Stimulated activated CD8-positive, alpha-beta memory T cell treated with anti-CD3 and anti-CD28 coated beads, Interleukin-15, amount 100 ng/mL, for 1 hour (primary cell): ENCODE results near the gene MROH2A.

Experiments used
- DNase-seq: peaks from one replicate; pipeline ENCODE4 v3.0.0-alpha.2; 2020; ENCODE audit warnings: low read depth

The MROH2A gene

DNA sequence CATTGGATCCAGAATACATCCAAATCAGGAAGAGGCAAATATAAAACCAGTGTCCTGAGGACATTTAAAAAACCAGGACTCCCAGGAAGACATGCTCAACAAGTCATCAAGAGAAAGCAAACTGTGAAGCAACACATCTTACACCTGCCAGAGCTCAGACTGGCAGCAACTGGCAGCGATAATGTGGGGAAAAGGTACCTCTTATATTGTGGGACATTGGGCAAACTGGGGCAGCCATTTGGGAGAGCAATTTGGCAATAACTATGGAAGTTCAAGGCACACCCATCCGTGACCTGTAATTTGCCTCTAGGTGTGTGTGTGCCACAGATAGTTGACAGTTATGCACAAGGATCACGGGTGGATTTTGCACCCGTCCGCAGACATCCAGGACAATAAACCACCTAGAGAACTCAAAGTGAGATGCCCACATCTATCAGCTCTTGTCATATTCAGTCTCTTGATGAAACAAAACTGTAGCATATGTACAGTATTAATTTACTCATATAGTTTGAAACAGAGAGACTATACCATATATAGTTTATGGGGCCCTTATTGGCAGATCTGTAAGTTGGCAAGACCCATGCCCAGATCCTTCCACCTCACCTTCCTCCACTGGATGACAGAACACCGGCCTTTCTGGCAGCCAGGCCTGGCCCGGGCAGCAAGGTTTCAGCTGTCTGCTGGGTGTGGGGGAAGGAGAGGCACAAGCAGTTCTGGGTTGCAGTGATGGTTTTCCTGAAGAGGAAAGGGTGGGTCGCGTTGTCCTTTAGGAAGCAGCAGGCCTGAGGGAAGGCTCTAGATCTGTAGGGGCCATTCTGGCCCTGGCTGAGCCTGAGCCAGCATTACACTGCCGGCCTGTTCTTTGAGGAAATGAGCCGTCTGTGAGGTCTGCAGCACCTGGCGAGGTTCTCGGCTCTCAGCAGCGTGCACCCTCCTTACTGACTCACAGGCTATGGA, 57.4 kb downstream of the MROH2A start:
- no peak for DNase-seq

DNA sequence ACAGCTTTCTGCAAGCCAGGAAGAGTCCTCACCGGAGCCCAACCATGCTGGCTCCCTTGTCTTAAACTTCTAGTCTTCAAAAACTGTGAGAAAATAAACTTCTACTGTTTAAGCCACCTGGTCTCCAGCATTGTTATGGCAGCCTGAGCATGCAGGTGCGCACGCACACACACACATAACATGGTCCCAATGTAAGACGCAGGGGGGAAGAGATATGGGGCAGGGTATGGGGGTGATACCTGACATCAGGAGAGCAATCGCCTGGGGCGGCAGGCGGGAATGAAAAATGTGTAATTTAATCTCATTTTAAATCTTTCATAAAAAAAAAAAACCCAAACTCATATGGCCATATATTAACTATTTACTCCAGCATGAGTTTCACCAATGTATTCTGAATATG, 58.2 kb downstream of the MROH2A start:
- DNase-seq: no peak

DNA sequence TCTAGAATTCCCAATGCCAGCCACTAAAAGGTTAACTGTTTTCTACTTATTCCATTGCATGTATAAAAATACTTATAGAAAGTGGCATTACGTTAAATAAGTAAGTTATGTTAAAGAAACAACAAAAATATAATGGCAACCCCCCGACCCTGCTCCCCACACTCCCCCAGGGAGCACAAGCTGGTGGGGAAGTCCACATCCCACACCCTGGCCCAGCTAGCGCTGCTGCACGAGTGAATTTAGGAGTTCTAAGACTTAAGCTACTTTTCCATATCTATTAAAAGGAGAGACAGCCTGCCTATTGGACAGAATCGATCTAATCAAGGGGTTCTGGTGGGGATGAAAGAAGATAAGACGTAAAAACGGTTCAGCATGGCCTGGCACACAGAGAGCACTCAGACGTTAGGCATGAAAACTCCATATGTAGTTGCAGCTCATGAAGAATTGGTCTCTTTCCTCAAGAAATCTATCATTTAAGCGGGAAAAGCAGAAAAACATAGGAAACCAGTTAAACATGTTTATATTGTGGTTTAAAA, 59.6 kb downstream of the MROH2A start:
- no peak for DNase-seq

DNA sequence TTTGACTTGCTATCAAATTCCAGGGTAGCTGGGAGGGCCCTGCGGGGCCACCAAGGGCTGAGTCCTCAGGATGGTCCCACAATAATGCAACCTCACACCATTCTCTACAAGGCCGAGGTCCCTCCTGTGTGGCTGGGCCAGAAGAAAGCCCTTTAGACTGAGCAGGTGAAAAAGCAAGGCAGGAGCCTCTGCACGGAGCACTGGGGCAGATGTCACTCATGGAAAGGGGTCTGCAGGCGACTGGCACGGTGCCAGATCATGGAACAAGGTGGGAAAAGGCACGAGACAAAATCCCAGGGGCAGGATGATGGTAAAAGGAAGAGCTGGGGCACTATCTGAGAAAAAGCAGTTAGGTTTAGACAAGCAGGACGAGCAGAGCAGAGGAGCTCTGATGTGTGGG, 60.1 kb downstream of the MROH2A start:
- no peak for DNase-seq

DNA sequence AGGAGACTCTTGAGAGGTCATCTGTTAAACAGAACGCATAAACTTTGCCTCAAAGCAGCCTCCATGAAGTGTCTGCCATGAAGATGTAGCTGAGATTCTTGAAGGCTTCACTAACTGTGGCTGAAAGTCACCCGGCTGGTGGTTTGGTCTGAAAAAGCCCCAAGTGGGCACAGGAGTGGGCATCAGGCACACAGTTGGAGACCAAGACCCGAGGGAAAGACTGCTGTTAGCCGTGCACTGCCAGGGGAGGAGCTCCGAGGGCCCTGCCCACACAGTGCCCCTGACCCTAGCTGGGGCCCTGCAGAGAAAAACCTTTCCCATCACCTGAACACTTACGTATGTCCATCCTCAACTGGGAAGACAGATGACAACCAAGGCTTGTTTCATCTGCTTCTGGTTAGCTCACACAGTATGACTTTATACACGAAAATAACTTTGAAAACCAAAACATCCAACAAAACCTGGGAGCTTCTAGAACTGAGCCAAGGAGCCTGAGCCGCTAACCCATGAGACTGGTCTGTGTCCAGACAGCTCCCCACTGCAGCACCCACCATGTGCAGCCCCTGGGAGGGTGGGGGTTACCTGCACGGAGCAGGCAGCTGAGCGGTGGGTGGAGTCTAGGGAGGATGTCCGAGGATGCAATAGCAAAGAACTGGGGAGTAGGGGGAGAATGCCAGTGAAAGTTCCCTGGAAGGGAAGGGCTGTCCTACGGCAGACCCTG, 60.8 kb downstream of the MROH2A start:
- DNase-seq: no peak

DNA sequence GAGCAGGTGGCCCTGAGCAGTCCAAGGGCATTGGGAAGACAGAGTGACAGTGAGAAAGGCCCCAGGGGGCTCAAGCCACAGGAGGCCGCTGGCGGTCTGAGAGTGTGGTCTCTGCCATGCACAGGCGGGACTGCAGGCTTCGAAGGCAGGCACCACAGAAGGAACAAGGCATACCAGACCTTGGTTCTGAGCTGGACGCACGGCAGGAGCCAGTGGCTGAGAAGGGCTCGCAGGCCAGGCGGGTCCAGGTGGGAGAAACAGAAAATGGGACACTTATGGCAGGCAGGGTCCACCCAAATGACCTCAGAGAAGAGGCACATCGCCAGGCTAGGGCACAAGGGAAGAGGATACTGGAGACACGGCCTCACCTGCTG, 61.3 kb downstream of the MROH2A start:
- DNase-seq: no peak

DNA sequence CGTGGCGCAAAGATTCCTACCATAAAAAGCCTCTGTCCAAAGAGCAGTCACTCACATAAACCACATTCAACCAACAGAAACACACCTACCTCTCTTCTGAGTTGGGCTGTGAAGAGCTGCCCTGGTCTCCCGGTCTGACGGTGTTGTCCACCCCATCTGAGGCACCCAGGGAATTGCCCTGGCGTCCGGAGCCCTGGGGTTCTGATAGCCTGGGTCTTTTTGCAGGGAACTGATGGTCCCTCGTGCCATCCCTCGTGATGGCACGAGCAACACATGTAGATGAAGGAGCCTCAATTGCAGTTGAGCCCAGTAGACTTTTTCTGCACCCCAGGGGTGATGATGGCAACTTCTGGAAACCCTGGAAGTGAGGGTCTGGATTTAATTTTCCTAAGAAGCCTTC, 62.4 kb downstream of the MROH2A start:
- DNase-seq: no peak

DNA sequence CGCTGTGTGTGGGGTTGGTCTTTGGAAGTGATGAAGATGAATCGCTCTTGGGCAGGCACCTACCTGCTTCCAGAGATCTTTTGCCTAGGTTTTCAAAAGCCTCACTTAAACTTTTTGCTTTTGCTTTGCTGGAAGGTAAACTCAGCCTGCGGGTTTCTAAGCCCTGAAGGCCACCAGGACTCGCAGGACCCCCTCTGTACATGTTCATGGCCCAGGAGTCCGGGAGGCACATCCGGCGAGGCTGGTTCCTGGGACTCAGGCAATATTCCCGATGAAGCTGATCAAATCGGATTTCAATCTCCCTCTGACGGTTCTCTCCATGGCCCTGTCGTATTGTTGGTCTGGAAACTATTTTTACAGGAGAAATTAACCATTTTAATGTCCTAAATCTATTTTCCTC, 63.1 kb downstream of the MROH2A start:
- no peak for DNase-seq

DNA sequence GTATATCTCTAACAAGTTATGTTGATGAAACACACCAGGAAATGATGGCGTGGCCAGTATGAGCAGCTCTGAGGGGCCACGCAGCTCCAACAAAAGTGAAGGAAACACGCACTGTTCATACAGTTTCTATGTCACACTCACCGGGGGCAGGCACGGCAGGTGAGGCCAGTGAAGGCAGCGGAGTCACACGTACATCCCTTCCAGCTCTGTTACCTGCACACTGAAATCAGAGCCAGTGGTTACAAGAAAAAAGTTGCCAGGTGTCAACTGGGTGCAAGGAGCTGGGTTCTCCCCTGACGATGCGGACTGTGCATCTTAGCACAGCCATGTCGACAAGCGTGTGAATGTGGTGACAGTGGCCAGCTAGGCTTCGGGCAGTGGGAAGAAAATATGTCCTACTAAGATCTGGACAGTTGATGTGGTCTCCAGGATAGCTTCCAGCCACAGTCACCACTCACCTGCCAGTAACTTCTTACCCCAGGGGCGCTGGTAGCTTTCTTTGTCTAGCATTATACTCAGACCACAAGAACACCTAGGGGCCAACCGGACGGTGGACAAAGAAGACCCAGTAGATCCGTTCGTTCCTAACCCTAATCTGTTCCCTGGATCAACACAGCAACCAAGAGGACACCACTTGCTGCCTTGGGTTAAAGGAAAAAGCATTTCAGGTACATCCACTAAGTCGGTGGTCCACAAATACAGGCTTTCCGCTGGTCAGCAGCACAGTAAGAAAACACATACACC, 66.1 kb downstream of the MROH2A start:
- DNase-seq: no peak

DNA sequence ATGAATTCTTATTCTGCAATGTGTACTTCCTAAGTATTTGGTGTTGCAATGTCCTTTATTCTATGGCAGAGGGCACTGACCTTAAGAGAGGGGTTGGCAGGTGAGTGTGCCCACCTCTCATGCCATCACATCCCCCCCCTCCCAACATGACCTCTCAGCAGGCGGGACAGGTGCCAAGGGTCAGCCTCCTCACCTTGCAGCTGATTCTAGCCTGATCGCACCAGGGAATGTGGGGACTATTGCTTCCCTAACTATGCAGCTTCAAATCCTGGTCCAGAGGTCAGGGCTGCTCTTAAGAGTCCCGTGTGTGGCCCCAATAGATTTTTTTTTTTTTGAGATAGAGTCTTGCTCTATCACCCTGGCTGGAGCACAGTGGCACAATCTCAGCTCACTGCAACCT, 66.7 kb downstream of the MROH2A start:
- DNase-seq: no peak

DNA sequence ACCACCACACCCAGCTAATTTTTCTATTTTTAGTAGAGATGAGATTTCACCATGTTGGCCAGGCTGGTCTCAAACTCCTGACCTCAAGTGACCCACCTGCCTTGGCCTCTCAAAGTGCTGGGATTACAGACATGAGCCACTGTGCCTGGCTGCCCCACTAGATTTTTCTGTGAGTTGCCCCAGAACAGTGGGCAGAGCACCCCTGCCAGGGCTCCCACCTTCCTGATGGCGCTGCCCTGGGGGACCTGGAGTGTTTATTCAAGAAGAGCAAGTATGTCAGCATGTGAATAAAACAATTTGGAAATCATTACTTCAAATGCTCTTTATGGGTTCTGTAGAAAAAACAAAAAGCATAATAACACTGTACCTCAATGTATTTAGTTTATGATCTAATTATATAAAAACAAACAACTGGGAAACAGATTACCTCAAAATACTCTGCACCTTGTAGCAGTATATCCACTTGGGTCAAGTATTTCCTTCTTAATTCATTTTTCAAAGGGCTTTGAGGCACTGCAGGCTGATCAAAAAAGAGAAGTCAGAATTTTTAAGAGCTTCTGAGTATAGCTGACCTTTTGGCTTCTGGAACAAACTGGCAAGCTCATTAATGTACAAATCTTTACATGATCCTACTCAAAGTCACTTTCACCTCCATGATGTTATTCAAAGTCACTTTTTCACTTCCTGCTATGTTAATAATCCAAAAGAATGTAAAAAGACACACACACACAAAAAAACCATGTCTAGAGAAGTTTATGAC, 67.4 kb downstream of the MROH2A start:
- no peak for DNase-seq

DNA sequence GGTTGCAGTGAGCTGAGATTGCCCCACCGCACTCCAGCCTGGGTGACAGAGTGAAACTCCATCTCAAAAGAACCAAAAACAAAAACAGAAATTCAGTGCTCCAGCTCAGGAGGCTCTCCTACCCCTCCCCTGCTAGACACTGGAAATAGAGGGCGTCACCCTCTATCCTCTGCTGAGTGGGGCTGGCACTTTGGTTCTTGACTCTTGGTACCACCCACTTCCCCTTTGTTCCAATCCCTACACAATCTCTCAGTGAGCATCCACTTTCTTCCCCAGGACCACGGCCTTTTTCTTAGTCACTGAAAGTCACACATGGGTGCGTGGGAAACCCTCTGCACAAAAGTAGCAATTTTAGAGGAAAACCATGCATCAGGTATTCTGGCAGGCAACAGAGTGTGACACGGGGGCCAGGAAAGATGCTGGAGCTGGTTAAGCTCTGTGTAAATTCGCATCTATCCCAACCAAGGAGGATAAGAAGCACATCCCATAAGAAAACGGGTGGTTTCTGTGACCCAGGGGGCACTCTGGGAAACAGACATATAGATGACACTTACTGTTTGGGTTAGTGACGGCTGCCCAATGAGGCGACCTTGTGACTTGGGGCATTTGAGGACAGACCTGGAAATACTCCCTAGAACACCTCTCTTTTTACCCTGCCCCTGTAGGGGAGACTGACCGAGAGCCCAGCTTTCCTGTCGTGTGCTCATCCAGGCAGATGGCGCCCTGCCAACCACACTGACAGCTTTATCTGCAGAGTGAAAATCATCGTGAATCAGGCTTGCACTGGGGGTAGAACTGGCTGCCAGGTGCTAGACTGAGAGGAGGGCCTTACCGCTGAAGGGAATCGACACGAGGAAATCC, 68.5 kb downstream of the MROH2A start:
- no peak for DNase-seq

DNA sequence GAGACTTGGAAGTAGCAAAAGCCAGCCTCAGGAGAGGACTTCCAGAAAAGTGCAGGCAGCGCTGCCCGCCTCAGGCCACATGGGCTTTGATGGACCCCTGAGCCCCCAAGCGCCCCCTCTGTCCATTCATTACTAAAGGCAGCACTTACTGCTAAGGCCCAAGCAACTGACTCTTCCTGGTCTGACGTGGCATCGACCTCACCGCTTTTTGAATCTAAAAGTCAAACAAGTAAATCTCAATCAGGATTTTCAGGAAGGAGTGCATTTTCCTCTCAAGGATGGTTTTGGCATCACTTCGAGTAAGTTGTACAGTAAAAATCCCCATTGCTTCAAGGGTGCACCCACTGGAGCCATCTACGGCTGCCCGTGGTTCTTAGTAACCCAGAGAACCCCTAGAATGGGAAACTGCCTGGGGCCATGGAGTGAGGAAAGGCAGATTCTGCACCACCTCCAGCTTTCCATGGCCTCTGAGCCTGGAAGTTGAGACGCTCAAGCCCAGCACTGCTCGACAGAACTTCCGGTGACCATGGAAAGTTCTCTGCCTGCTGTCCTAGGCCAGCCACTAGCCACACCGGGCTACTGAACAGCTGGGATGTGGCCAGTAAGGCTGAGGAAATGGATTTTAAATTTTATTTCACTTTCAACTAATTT, 69.2 kb downstream of the MROH2A start:
- DNase-seq: no peak

DNA sequence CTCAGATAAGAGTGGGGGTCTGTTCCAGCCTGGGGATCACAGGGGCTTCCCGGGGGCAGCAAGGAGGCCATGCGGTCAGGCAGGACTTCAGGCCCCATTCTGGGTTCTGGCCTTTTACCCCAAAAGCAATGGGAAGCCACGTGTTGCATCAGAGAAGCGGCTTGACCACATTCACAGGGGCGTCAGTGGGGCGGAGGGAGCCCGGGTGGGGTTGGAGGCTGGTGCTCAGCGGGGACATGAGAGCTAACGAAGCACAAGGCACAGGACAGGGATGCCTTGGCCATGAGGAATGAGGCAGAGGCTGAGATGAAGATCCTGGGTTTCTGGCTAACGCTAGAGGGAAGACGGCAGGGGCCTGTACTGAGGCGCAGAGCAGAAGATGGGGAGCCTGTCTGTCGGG, 70.1 kb downstream of the MROH2A start:
- DNase-seq: no peak

DNA sequence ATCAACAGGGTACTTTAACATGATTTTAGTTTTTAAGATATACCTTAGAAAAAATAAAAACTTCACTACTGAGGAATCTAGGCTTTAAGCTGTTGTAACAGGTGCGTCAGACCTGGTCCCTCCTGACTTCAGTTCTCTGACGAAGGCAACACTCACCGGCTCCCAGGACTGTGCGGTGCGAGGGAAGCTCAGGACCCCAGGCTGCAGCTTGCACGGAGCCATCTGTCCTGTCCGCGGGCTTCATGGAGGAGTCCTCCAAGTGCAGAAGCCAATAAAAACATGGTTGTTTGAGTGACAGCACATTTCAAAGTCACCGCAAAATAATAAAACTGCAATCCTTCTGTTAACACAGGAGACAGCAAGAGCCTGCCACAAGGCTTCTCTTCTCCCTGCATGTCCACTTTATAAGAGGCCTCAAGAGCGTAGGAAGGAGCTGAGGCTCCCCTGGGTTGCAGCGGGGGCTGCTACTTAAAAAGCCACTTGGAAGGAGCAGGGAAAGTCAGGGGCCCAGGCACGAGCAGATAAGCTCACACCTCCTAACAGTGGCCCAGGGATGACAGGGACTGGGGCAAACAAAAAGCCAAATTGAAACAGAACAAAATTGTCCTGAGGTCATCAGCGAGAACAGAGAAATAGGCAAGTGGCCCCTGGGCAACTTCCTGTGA, 71.6 kb downstream of the MROH2A start:
- DNase-seq: no peak

DNA sequence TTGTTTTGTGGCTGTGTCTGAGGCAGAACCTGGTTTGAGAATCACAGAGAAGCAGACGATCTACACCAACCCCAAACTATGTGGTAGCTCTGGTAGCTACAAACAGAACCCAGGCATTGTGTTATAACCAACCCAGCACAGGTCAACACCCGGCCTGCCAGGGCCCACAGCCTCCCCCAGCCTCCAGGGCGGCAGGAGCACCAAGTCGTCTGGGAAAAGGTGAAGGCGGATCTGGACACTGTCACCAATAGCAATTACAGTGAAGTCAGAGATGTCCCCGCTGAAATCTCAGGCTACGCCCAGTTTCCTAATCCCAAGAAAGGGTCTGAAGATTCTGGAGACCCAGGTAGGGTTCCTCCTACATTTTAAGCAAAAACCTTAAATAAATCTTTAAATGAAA, 72.6 kb downstream of the MROH2A start:
- no peak for DNase-seq

DNA sequence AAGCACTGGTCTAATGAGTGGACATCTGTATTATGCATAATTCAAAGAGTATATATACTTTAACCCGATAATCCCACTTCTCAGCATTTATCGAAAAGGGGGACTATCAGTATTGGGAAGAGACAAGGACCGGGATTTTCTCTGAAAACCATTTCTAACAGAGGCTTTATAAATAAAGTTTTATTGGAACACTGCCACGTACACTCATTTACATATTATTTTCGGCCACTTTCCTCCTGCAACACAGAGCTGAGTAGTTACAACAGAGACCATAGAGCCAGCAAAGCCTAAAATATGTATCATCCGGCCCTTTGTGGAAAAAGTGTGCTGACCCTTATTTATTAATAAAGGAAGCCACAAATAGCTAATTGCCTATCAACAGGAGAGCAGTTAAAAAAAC, 73.0 kb downstream of the MROH2A start:
- DNase-seq: no peak

DNA sequence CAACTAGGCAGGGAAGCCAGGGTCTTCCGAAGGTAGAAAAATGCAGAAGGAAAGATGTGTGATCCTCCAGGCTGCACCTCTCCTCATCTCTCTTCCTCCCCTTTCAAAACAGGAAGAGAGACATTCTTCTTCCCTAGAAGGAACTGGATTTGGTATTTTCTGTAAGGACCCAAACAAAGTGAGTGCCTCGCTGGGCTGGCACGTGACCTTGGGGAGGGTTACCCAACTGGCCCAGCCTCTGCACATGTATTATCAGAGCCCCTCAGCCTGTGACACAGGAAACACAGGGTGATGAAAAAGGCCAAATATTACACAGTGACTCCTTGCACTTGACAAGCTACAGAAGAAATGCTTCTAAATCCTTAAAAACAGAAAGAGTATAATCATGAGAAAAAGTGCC, 73.9 kb downstream of the MROH2A start:
- DNase-seq: no peak

DNA sequence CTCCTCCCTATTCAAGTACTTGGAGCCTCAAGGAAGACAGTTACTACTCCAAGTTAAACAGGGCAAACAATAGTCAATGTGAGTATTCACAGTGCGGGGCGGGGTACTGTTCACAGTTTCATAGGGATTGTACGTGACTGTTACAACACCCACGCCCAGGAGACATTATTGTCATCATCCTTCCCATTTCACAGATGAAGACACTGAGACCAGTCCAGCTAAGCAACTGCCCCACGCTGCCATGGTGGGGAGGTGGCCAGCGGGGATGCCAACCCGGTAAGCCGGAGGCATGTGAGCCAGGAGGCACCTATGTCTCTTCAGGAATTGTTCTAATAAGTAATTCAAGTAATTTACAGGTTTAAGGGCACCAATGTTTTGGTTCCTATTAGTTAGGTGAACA, 75.2 kb downstream of the MROH2A start:
- no peak for DNase-seq

DNA sequence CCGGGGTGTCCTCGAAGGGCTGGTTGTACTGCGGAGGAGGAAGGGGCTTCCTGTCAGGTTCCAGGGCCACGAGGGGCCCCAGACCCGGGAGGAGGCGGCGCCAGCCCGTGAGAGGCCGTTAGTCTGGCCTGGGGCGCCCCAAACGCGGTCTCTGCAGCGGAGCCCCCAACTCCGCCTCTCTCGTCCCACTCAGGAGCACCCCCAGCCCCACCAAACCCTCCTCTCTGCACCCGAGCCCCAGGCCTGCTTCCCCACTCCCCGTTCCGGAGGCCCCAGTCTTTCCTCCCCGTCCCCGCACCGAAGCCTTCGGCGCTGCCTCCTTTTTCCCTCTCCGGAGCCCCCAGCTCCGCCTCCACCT, 75.7 kb downstream of the MROH2A start:
- no peak for DNase-seq
